Activated T-helper 2 cell treated with anti-CD3 and anti-CD28 coated beads, Interferon-gamma antibody, Interleukin-2, Interleukin-4, amounts not matched to agents 10 μg/mL and 5 μg/mL and 100 μg/mL, durations not matched to agents 14 hours and 24 hours and 36 hours (primary cell): ENCODE data around the gene PCDHGB6. TPM values are rescaled to one million over a fixed set of nuclear protein-coding genes. Genes with fewer than 3 reads are reported as not detected.
"Not testable (repeated sequence)": the region's sequence is repeated elsewhere in the genome, so short reads cannot be mapped to it uniquely, and the experiment has no call there.

Experiments used
- DNase-seq: peaks from one replicate; pipeline ENCODE4 v3.0.0; 2021; ENCODE audit warnings: low spot score
- H3K27ac Mint-ChIP-seq: one replicate; pipeline ENCODE4 v1.8.0; 2021; ENCODE audit warnings: mixed read lengths
- H3K27me3 Mint-ChIP-seq: one replicate; pipeline ENCODE4 v1.8.0; 2021; ENCODE audit warnings: low read depth, mixed read lengths
- H3K36me3 Mint-ChIP-seq: one replicate; pipeline ENCODE4 v1.8.0; 2021; ENCODE audit warnings: low read depth, mixed read lengths
- H3K4me1 Mint-ChIP-seq: one replicate; pipeline ENCODE4 v1.8.0; 2021; ENCODE audit warnings: low read depth, mixed read lengths
- H3K4me3 Mint-ChIP-seq: one replicate; pipeline ENCODE4 v1.8.0; 2021; ENCODE audit warnings: low read depth, mild to moderate bottlenecking, moderate library complexity, mixed read lengths
- H3K9me3 Mint-ChIP-seq: one replicate; pipeline ENCODE4 v1.8.0; 2021; ENCODE audit warnings: mixed read lengths
- intact Hi-C: fragments of 100-400 bp; cut with micrococcal nuclease; formaldehyde crosslinking; loops from one replicate; pipeline ENCODE4 v1.15.1; 2023
- total RNA-seq: library from RNA; stranded (reverse); gene quantifications from 2 replicates; pipeline ENCODE4 v1.2.3, GENCODE V29; 2022

PCDHGB6 gene
- total RNA-seq, 1 donor from 2014 or later = 0.21 TPM

- H3K4me1 Mint-ChIP-seq, intact Hi-C loops, H3K27me3 Mint-ChIP-seq, H3K36me3 Mint-ChIP-seq, H3K27ac Mint-ChIP-seq, H3K4me3 Mint-ChIP-seq, DNase-seq: not testable (repeated sequence)
- peaks cover 46% of the 10 kb centered on the region for H3K9me3 Mint-ChIP-seq
Observed at GRCh38 chr5:141375444-141376155, 32.2 kb upstream of the PCDHGB6 start.

GRCh38 chr5:141382469-141383294 lies 25.1 kb upstream of the PCDHGB6 start, which contains the start of gene PCDHGA7:
TSS of gene PCDHGA7 (plus strand) at chr5:141382742. CDS start at chr5:141382900, 158 bp downstream.
- intact Hi-C loops = no loop called here
- H3K4me3 Mint-ChIP-seq = peak within 1 kb of the TSS; percentile 75
- no peaks in the 10 kb centered on the region for H3K36me3 Mint-ChIP-seq

GRCh38 chr5:141383345-141383744 lies 24.5 kb upstream of the PCDHGB6 start:
- peaks cover 13% of the 10 kb centered on the region for H3K27me3 Mint-ChIP-seq
- no peaks in the 10 kb centered on the region for H3K36me3 Mint-ChIP-seq
- intact Hi-C loops = no loop called here
- H3K4me3 Mint-ChIP-seq = peak overlapping the region; percentile 75
- DNase-seq = no peak
- H3K27ac Mint-ChIP-seq = no peak overlapping the region
- H3K9me3 Mint-ChIP-seq = peaks cover 41% of the 10 kb centered on the region
- no peaks in the 10 kb centered on the region for H3K4me1 Mint-ChIP-seq

More at GRCh38 chr5:141382469-141383294, 25.1 kb upstream of the PCDHGB6 start, which contains the start of gene PCDHGA7:
- no peak within 1 kb of the TSS for H3K27ac Mint-ChIP-seq
- peaks cover 38% of the 10 kb centered on the region for H3K9me3 Mint-ChIP-seq
- peaks cover 11% of the 10 kb centered on the region for H3K27me3 Mint-ChIP-seq
- DNase-seq = no peak
- no peaks in the 10 kb centered on the region for H3K4me1 Mint-ChIP-seq

GRCh38 chr5:141384471-141385267 lies 23.2 kb upstream of the PCDHGB6 start:
- DNase-seq = no peak
- no peaks in the 10 kb centered on the region for H3K36me3 Mint-ChIP-seq
- no peak overlapping the region for H3K4me3 Mint-ChIP-seq
- peaks cover 46% of the 10 kb centered on the region for H3K9me3 Mint-ChIP-seq
- H3K4me1 Mint-ChIP-seq = no peaks in the 10 kb centered on the region
- H3K27ac Mint-ChIP-seq = no peak overlapping the region
- H3K27me3 Mint-ChIP-seq = peaks cover 16% of the 10 kb centered on the region
- intact Hi-C loops = no loop called here

- DNase-seq, H3K4me1 Mint-ChIP-seq, intact Hi-C loops, H3K27ac Mint-ChIP-seq, H3K36me3 Mint-ChIP-seq: not testable (repeated sequence)
- peaks cover 20% of the 10 kb centered on the region for H3K27me3 Mint-ChIP-seq
- H3K4me3 Mint-ChIP-seq = peak within 1 kb of the TSS; percentile 37
- H3K9me3 Mint-ChIP-seq = peaks cover 55% of the 10 kb centered on the region
Observed at GRCh38 chr5:141387557-141388311, 20.1 kb upstream of the PCDHGB6 start, which contains the start of gene PCDHGB4. TSS of gene PCDHGB4 (plus strand) at chr5:141387698. CDS start at chr5:141387885, 187 bp downstream.

- Mint-ChIP-seq H3K36me3 (peaks cover 3% of the 10 kb centered on the region), H3K4me3 (no peak overlapping the region), H3K9me3 (peaks cover 53% of the 10 kb centered on the region), H3K4me1 (no peaks in the 10 kb centered on the region), H3K27me3 (peaks cover 16% of the 10 kb centered on the region), H3K27ac (no peak overlapping the region)
- intact Hi-C loops = no loop called here
- DNase-seq = no peak
Observed at GRCh38 chr5:141388661-141389060, 19.2 kb upstream of the PCDHGB6 start.

GRCh38 chr5:141389153-141390042 lies 18.4 kb upstream of the PCDHGB6 start:
- peaks cover 15% of the 10 kb centered on the region for H3K27me3 Mint-ChIP-seq
- intact Hi-C loops = no loop called here
- DNase-seq = no peak
- H3K36me3 Mint-ChIP-seq = peaks cover 3% of the 10 kb centered on the region
- H3K27ac Mint-ChIP-seq = no peak overlapping the region
- no peak overlapping the region for H3K4me3 Mint-ChIP-seq
- peaks cover 56% of the 10 kb centered on the region for H3K9me3 Mint-ChIP-seq
- no peaks in the 10 kb centered on the region for H3K4me1 Mint-ChIP-seq

GRCh38 chr5:141392429-141393198 lies 15.2 kb upstream of the PCDHGB6 start, which contains the start of gene PCDHGA8:
TSS of gene PCDHGA8 (plus strand) at chr5:141392633. CDS start at chr5:141392814, 181 bp downstream.
- Mint-ChIP-seq H3K4me3 (no peak within 1 kb of the TSS), H3K9me3 (peaks cover 42% of the 10 kb centered on the region), H3K4me1 (no peaks in the 10 kb centered on the region), H3K27me3 (peaks cover 15% of the 10 kb centered on the region), H3K27ac (no peak within 1 kb of the TSS), H3K36me3 (peaks cover 3% of the 10 kb centered on the region)
- intact Hi-C loops = no loop called here
- no peak for DNase-seq

GRCh38 chr5:141393267-141393666 lies 14.6 kb upstream of the PCDHGB6 start:
- peaks cover 3% of the 10 kb centered on the region for H3K36me3 Mint-ChIP-seq
- no peak overlapping the region for H3K27ac Mint-ChIP-seq
- intact Hi-C loops = no loop called here
- H3K4me1 Mint-ChIP-seq = no peaks in the 10 kb centered on the region
- peaks cover 40% of the 10 kb centered on the region for H3K9me3 Mint-ChIP-seq
- no peak overlapping the region for H3K4me3 Mint-ChIP-seq
- DNase-seq = no peak
- H3K27me3 Mint-ChIP-seq = peaks cover 14% of the 10 kb centered on the region

- H3K4me3 Mint-ChIP-seq, H3K4me1 Mint-ChIP-seq, intact Hi-C loops, H3K27ac Mint-ChIP-seq, DNase-seq, H3K36me3 Mint-ChIP-seq: not testable (repeated sequence)
- H3K27me3 Mint-ChIP-seq = peaks cover 19% of the 10 kb centered on the region
- peaks cover 37% of the 10 kb centered on the region for H3K9me3 Mint-ChIP-seq
Observed at GRCh38 chr5:141394401-141395187, 13.2 kb upstream of the PCDHGB6 start.
